Activated CD8-positive, alpha-beta T cell treated with anti-CD3 and anti-CD28 coated beads for 36 hours (primary cell): ENCODE measurements around the gene YPEL2. TPM values are rescaled to one million over a fixed set of nuclear protein-coding genes. Genes with fewer than 3 reads are reported as not detected.

Experiments
- ATAC-seq: fragments of 200-7000 bp; cut with Tn5 transposase; one replicate; pipeline ENCODE4 v1.10.0; 2021; ENCODE audit warnings: mild to moderate bottlenecking, moderate library complexity
- CTCF ChIA-PET: fragments of 350-600 bp; sonication (Branson Sonifier 250); formaldehyde crosslinking; loops from one replicate; lab custom pipeline; 2021; ENCODE audit warnings: antibody characterized with exemption; lab: Charles Lee
- POLR2A ChIA-PET: fragments of 350-600 bp; sonication (Branson Sonifier 250); formaldehyde crosslinking; loops from one replicate; lab custom pipeline; 2021; ENCODE audit warnings: antibody characterized with exemption; lab: Charles Lee
- DNase-seq: peaks from one replicate; pipeline ENCODE4 v3.0.0-alpha.2; 2020
- H3K27ac Mint-ChIP-seq: one replicate; pipeline ENCODE4 v1.8.0; 2021; ENCODE audit warnings: mild to moderate bottlenecking, mixed read lengths
- H3K27me3 Mint-ChIP-seq: one replicate; pipeline ENCODE4 v1.8.0; 2021; ENCODE audit warnings: mixed read lengths
- H3K36me3 Mint-ChIP-seq: one replicate; pipeline ENCODE4 v1.8.0; 2021; ENCODE audit warnings: low read depth, mixed read lengths
- H3K4me1 Mint-ChIP-seq: one replicate; pipeline ENCODE4 v1.8.0; 2021; ENCODE audit warnings: low read depth, mixed read lengths
- H3K4me3 Mint-ChIP-seq: one replicate; pipeline ENCODE4 v1.8.0; 2021; ENCODE audit warnings: mild to moderate bottlenecking, moderate library complexity, mixed read lengths
- H3K9me3 Mint-ChIP-seq: one replicate; pipeline ENCODE4 v1.8.0; 2021; ENCODE audit warnings: mixed read lengths
- CTCF ChIP-seq: fragments of 200-600 bp; IDR thresholded peaks from one replicate; pipeline ENCODE4 v1.8.0; 2022; ENCODE audit warnings: antibody characterized with exemption, mild to moderate bottlenecking
- intact Hi-C: fragments of 100-400 bp; cut with micrococcal nuclease; formaldehyde crosslinking; loops from one replicate; pipeline ENCODE4 v1.10.0; 2022
- total RNA-seq, 2 experiments: library from RNA; stranded (reverse); gene quantifications; one replicate each; pipeline ENCODE4 v1.2.3, GENCODE V29; 2021

Gene YPEL2
- total RNA-seq, 2 experiments from 2014 or later: 4.2 to 4.9 TPM

- POLR2A ChIA-PET: interaction anchor here (0.6 to 2.8 kb wide), 11 partner anchors 13 to 136 kb away, joined by 3 to 12 read pairs (median 3); no protein-coding TSS in a partner anchor
- H3K36me3 Mint-ChIP-seq: no peaks in the 10 kb centered on the region
- TF ChIP-seq CTCF: no peak
- H3K9me3 Mint-ChIP-seq: no peaks in the 10 kb centered on the region
- ATAC-seq (no peak), DNase-seq (peak; percentile 11)
- CTCF ChIA-PET: interaction anchor here (0.6 to 4.2 kb wide), 40 partner anchors 8 to 371 kb away, joined by 3 to 114 read pairs (median 6); no protein-coding TSS in a partner anchor
- peak overlapping the region; percentile 6 for H3K4me3 Mint-ChIP-seq
- peaks cover 62% of the 10 kb centered on the region for H3K4me1 Mint-ChIP-seq
- peak overlapping the region; percentile 73 for H3K27ac Mint-ChIP-seq
- intact Hi-C loops: loop anchor here (5.0 kb wide), 1 partner anchor 42 kb away; no protein-coding TSS in a partner anchor
- H3K27me3 Mint-ChIP-seq: no peaks in the 10 kb centered on the region
Observed at GRCh38 chr17:59330053-59330942, 1.2 kb upstream of the YPEL2 start.

- Mint-ChIP-seq H3K4me1 (peaks cover 65% of the 10 kb centered on the region), H3K4me3 (peak overlapping the region; percentile 86), H3K27ac (peak overlapping the region; percentile 74), H3K27me3 (no peaks in the 10 kb centered on the region), H3K36me3 (no peaks in the 10 kb centered on the region), H3K9me3 (no peaks in the 10 kb centered on the region)
- DNase-seq (peak; percentile 47), ATAC-seq (peak; percentile 14)
- intact Hi-C loops: loop anchor here (5.0 kb wide), 1 partner anchor 40 kb away; no protein-coding TSS in a partner anchor
- no peak for TF ChIP-seq CTCF
- CTCF ChIA-PET: interaction anchor here (0.7 to 2.7 kb wide), 9 partner anchors 21 to 155 kb away, joined by 3 to 8 read pairs (median 5); no protein-coding TSS in a partner anchor
- POLR2A ChIA-PET: interaction anchor here (1.0 to 2.5 kb wide), 8 partner anchors 10 to 234 kb away, joined by 3 to 12 read pairs (median 3); no protein-coding TSS in a partner anchor
Observed at GRCh38 chr17:59331929-59332748, 684 bp downstream of the YPEL2 start.

GRCh38 chr17:59332749-59333377 is 1.4 kb downstream of the YPEL2 start:
- Mint-ChIP-seq H3K36me3 (no peaks in the 10 kb centered on the region), H3K9me3 (no peaks in the 10 kb centered on the region), H3K4me3 (peak overlapping the region; percentile 86), H3K4me1 (peaks cover 61% of the 10 kb centered on the region), H3K27ac (peak overlapping the region; percentile 74), H3K27me3 (no peaks in the 10 kb centered on the region)
- ChIA-PET CTCF (interaction anchor here (0.7 to 2.7 kb wide), 9 partner anchors 22 to 155 kb away, joined by 3 to 8 read pairs (median 5); no protein-coding TSS in a partner anchor), POLR2A (interaction anchor here (0.5 to 2.5 kb wide), 7 partner anchors 16 to 428 kb away, joined by 3 to 12 read pairs (median 3); partner anchors contain the start of gene CLTC)
- no peak for TF ChIP-seq CTCF
- intact Hi-C loops: loop anchor here (5.0 kb wide), 1 partner anchor 39 kb away; no protein-coding TSS in a partner anchor
- DNase-seq (peak; percentile 40), ATAC-seq (peak; percentile 15)

- ChIA-PET POLR2A (interaction anchor here (0.8 kb wide), 1 partner anchor 26 kb away, joined by 3 read pairs; no protein-coding TSS in a partner anchor), CTCF (interaction anchor here (1.0 to 2.7 kb wide), 3 partner anchors 8 to 94 kb away, joined by 3 to 8 read pairs (median 7); no protein-coding TSS in a partner anchor)
- ATAC-seq (no peak), DNase-seq (no peak)
- H3K27me3 Mint-ChIP-seq: no peaks in the 10 kb centered on the region
- TF ChIP-seq CTCF: no peak
- intact Hi-C loops: loop anchor here (5.0 kb wide), 1 partner anchor 38 kb away; no protein-coding TSS in a partner anchor
- no peak overlapping the region for H3K27ac Mint-ChIP-seq
- H3K4me3 Mint-ChIP-seq: peak overlapping the region; percentile 86
- H3K4me1 Mint-ChIP-seq: peaks cover 57% of the 10 kb centered on the region
- no peaks in the 10 kb centered on the region for H3K36me3 Mint-ChIP-seq
- no peaks in the 10 kb centered on the region for H3K9me3 Mint-ChIP-seq
Observed at GRCh38 chr17:59333836-59334235, 2.4 kb downstream of the YPEL2 start.
